GM18873 (cell line): ENCODE data around the gene SLC5A12.
"Not testable (repeated sequence)": the region's sequence is repeated elsewhere in the genome, so short reads cannot be mapped to it uniquely, and the experiment has no call there.

ENCODE experiments used
- ATAC-seq: cut with Tn5 transposase; IDR thresholded peaks from one replicate; pipeline ENCODE4 v1.9.1; 2021; ENCODE audit warnings: mild to moderate bottlenecking, moderate library complexity, moderate number of reproducible peaks; ENCODE audit not compliant: unreplicated experiment, low FRiP score

SLC5A12 gene

DNA sequence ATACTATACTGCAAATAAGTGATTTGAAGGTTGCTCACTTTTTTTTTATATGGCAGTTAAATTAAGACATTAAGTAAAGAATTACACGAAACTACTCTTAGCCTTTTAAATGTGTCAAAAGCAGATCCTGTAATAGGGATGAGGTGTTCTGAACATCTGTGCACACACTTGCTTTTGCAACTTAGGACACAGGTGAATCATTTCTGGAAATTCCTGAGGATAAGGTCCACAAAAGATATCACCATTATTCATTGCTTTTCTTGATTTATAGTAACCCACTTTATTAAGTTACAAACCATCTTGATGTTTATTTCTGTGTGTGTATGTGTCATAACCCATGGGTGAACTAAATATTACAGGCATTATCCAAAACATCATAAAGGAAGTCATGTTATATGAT is 55.9 kb downstream of the SLC5A12 start:
- ATAC-seq = no peak

GRCh38 chr11:26665036-26665435 is 56.8 kb downstream of the SLC5A12 start:
- ATAC-seq = no peak

- ATAC-seq = no peak
Measured at GRCh38 chr11:26662916-26663315, 58.9 kb downstream of the SLC5A12 start.

DNA sequence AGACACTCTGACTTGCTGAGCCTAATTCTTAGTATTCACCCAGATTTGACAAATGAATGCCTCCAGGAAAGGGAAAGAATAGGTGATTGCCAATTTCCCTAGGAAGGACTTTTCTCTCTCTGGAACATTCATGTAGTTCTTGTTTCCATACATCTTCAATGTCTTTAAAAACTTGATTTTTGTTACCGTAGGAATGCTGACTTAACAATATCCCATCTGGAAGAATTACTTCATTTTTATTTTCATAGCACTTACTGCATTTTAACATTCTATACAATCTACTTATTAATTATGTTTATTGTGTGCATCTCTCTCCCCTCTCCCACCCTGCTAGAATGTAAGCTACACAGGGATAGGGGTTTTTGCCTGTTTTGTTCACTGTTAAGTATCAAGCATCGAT is 66.6 kb downstream of the SLC5A12 start:
- ATAC-seq = no peak

- ATAC-seq = no peak
Measured at GRCh38 chr11:26651916-26652315, 69.9 kb downstream of the SLC5A12 start.

- peak; percentile 87 for ATAC-seq
Measured at GRCh38 chr11:26649884-26650283, 72.0 kb downstream of the SLC5A12 start.

DNA sequence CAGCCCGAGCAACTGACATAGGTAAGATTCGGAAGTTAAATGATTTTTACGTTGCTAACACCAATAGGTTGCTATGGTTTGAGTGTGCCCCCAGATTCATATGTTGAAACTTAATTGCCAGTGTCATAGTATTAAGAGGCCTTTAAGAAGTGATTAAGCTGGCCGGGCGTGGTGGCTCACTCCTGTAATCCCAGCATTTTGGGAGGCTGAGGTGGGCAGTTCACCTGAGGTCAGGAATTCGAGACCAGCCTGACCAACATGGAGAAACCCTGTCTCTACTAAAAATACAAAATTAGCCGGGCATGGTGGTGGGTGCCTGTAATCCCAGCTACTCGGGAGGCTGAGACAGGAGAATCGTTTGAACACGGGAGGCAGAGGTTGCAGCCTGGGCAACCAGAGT is 78.5 kb downstream of the SLC5A12 start:
- not testable (repeated sequence) for ATAC-seq

DNA sequence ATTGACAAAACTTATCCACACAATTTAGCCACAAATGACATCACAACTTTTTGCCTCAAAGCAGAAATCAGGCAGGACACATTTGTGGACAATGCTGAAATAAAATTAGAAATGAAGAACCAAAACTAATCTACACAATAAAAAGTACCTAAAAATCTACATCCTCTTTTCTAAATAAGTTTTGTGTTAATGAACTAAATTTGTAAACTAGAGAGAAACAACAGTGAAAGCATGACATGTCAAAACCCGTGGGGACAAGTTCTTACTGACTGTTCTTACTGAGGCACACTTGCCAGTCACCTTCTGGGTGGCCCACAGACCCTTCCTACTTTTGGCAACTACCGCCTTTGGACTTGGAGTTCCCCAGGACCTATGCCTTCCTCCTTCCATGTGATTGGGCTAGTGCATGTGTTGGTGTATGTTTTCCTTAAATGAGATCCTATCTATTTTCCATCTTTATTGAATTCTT is 89.1 kb downstream of the SLC5A12 start:
- ATAC-seq = peak; percentile 69

GRCh38 chr11:26626346-26626745 is 95.5 kb downstream of the SLC5A12 start:
- no peak for ATAC-seq

- ATAC-seq = no peak
Measured at GRCh38 chr11:26623076-26623659, 98.7 kb downstream of the SLC5A12 start.

- ATAC-seq = no peak
Measured at GRCh38 chr11:26622181-26622580, 99.7 kb downstream of the SLC5A12 start.

GRCh38 chr11:26621132-26621531 is 100.7 kb downstream of the SLC5A12 start:
- ATAC-seq = no peak

DNA sequence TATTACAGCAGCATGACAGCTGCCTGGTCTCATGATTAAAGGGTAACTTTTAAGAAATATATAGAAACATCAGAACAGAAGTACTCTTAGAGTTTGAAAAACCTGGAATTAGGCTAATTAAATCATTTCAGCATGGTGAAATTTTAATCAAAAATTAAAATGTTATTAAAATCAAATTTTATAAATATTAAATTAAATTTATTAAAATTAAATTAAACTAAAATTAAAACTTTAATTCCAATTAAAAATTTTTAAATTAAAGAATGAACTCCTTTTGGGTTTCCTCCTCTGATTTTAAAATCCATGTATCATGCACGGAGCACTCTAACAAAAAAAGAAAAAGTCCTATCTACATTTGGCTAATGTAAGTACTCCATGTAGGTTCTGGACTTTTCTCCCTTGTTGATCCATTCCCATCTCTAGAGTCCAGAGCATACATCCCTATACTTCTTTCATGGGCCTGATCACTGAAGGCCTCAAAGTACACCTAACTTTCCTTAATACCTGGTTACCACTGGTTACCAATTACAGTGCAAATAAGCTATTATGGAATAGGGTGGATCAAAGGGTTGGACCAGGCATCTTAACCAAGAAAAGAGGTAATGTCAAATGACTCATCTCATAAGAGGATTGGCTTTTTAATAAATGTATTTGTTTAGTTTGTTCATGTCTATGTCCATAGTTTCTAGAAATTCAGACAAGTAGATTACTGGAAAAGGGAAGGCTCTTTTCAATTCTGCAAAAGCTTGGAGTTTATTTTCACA is 101.4 kb downstream of the SLC5A12 start:
- no peak for ATAC-seq

DNA sequence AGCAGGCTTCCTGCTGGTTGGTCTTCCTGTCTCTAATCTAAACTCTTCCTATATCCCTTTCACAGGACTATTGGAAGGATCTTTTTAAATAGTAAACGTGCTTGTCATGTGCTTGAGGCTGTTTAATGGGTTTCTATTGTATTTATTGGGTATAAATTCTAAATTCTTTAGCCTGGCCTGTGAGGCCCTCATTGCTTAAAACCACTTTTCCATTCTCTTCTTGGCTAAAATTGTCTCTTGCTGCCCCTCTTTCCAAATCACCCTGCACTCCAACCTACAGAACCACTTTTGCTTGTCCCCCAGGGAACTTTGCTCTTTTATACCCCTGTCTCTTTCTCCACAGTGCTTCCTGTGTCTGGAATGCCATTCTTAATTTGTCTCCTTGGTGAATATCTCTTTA is 103.4 kb downstream of the SLC5A12 start:
- ATAC-seq = no peak
